GM12878 (cell line): ENCODE results near the gene SLC22A23. TPM values are rescaled to one million over a fixed set of nuclear protein-coding genes. Genes with fewer than 3 reads are reported as not detected.

Experiments
- ATAC-seq: fragments of 200-7000 bp; cut with Tn5 transposase; 3 replicates; pipeline ENCODE4 v1.9.1; 2020; ENCODE audit warnings: mild to moderate bottlenecking, moderate library complexity
- BruUV-seq: library from RNA; stranded (reverse); fragments of 400-500 nt; replicated peaks from 2 replicates; lab custom pipeline; 2021; lab: Mats Ljungman, UMichigan
- CTCF ChIA-PET: fragments of 300-600 bp; sonication (Branson Sonifier 250); formaldehyde crosslinking; extraction: SDS; loops from one replicate; lab custom pipeline; 2021; ENCODE audit warnings: inconsistent platforms; lab: Yijun Ruan, JAX
- POLR2A ChIA-PET: fragments of 350-600 bp; formaldehyde crosslinking; extraction: SDS; loops from one replicate; lab custom pipeline; 2021; ENCODE audit warnings: inconsistent platforms; lab: Charles Lee
- RAD21 ChIA-PET: fragments of 300-600 bp; sonication (Branson Sonifier 250); formaldehyde crosslinking; loops from one replicate; lab custom pipeline; 2023; ENCODE audit warnings: antibody characterized with exemption; ENCODE audit not compliant: unreplicated experiment; lab: Charles Lee
- SMC1A ChIA-PET: fragments of 300-600 bp; sonication (Branson Sonifier 250); formaldehyde crosslinking; loops from one replicate; lab custom pipeline; 2023; ENCODE audit not compliant: unreplicated experiment, uncharacterized antibody; lab: Charles Lee
- DNase-seq: peaks from one replicate; pipeline ENCODE4 v3.0.0-alpha.2; 2011; ENCODE audit warnings: low read depth, low spot score
- FAIRE-seq: peaks from 3 replicates; lab custom pipeline; 2011; peaks lifted over from hg19 to GRCh38; lab: Jason Lieb, UNC
- H2AFZ ChIP-seq: 2 replicates; pipeline ENCODE4 v1.6.0; 2011; ENCODE audit warnings: low read depth, low read length, control low read depth; ENCODE audit not compliant: control insufficient read depth
- H3K27ac ChIP-seq: 2 replicates; pipeline ENCODE4 v1.5.1; 2011; ENCODE audit warnings: control low read depth; ENCODE audit not compliant: control insufficient read depth, insufficient read depth
- H3K27me3 ChIP-seq, 2 experiments: replicated peaks in 1 of 2; 2 replicates each; pipeline versions ENCODE4 v1.6.0 to v1.6.1; 2011; ENCODE audit warnings: low read length in 1 of 2; ENCODE audit not compliant: control insufficient read depth in 2 of 2, insufficient read depth in 2 of 2
- H3K36me3 ChIP-seq, 2 experiments: 2 replicates each; pipeline ENCODE4 v1.5.1; 2011; ENCODE audit warnings: low read length in 1 of 2; ENCODE audit not compliant: control insufficient read depth in 2 of 2, insufficient read depth in 2 of 2
- H3K4me1 ChIP-seq: 2 replicates; pipeline ENCODE4 v1.6.1; 2011; ENCODE audit warnings: mild to moderate bottlenecking, low read length, moderate library complexity, mixed read lengths; ENCODE audit not compliant: control insufficient read depth, insufficient read depth
- H3K4me2 ChIP-seq: 2 replicates; pipeline ENCODE4 v1.6.0; 2011; ENCODE audit warnings: control low read depth; ENCODE audit not compliant: control insufficient read depth, insufficient read depth
- H3K4me3 ChIP-seq: fragments of 200-600 bp; sonication (generic); 2 replicates; pipeline ENCODE4 v1.5.1; 2016
- H3K79me2 ChIP-seq: 2 replicates; pipeline ENCODE4 v1.6.0; 2011; ENCODE audit warnings: low read length; ENCODE audit not compliant: control insufficient read depth, insufficient read depth
- H3K9ac ChIP-seq: 2 replicates; pipeline ENCODE4 v1.8.0; 2011; ENCODE audit warnings: low read length, control low read depth, mixed read lengths; ENCODE audit not compliant: control insufficient read depth, insufficient read depth
- H3K9me3 ChIP-seq: replicated peaks from 3 replicates; pipeline ENCODE4 v1.5.1; 2011; ENCODE audit warnings: mild to moderate bottlenecking, low read length; ENCODE audit not compliant: control insufficient read depth, insufficient read depth
- H4K20me1 ChIP-seq: 2 replicates; pipeline ENCODE4 v1.6.0; 2011; ENCODE audit not compliant: control insufficient read depth, insufficient read depth
- BRCA1 ChIP-seq: IDR thresholded peaks from 2 replicates; pipeline ENCODE4 v1.6.1; 2011; ENCODE audit warnings: low read depth, low read length, improper control_type of control experiment
- ELK1 ChIP-seq: IDR thresholded peaks from 2 replicates; pipeline ENCODE4 v1.6.1; 2012; ENCODE audit warnings: low read depth, low read length, improper control_type of control experiment
- FOS ChIP-seq: IDR thresholded peaks from 3 replicates; pipeline ENCODE4 v1.6.1; 2011; ENCODE audit warnings: borderline replicate concordance; ENCODE audit not compliant: insufficient read length; ENCODE audit errors: extremely low read depth
- HDAC6 ChIP-seq: fragments of 200-600 bp; sonication (generic); IDR thresholded peaks from one replicate; pipeline ENCODE4 v1.8.0; 2017; ENCODE audit warnings: antibody characterized with exemption; ENCODE audit not compliant: unreplicated experiment
- MLLT1 ChIP-seq: fragments of 450-650 bp; IDR thresholded peaks from 2 replicates; pipeline ENCODE4 v1.6.1; 2016; ENCODE audit warnings: mild to moderate bottlenecking
- MTA3 ChIP-seq: IDR thresholded peaks from 2 replicates; pipeline ENCODE4 v1.6.1; 2012; ENCODE audit warnings: low read length, inconsistent platforms, borderline replicate concordance
- PBX3 ChIP-seq: IDR thresholded peaks from 2 replicates; pipeline ENCODE4 v1.6.1; 2011; ENCODE audit warnings: mild to moderate bottlenecking, low read depth, low read length, moderate library complexity; ENCODE audit not compliant: insufficient replicate concordance
- RUNX3 ChIP-seq: IDR thresholded peaks from 2 replicates; pipeline ENCODE4 v1.6.1; 2012; ENCODE audit warnings: low read length, inconsistent platforms
- SMAD5 ChIP-seq: IDR thresholded peaks from 2 replicates; pipeline ENCODE4 v1.6.1; 2016; ENCODE audit warnings: antibody characterized with exemption, low read depth
- SMC3 ChIP-seq: IDR thresholded peaks from 2 replicates; pipeline ENCODE4 v1.6.1; 2011; ENCODE audit warnings: low read length, improper control_type of control experiment, borderline replicate concordance
- SRF ChIP-seq, 2 experiments: IDR thresholded peaks; 2 replicates each; pipeline ENCODE4 v1.6.1; 2011; ENCODE audit warnings: low read depth in 2 of 2, low read length in 2 of 2, mild to moderate bottlenecking in 1 of 2, moderate library complexity in 1 of 2
- YBX1 ChIP-seq: fragments of 450-650 bp; IDR thresholded peaks from 2 replicates; pipeline ENCODE4 v1.6.1; 2016; ENCODE audit warnings: antibody characterized with exemption
- ZBTB33 ChIP-seq: fragments of 450-650 bp; IDR thresholded peaks from 2 replicates; pipeline ENCODE4 v1.6.1; 2017; ENCODE audit warnings: mild to moderate bottlenecking
- WGBS: methylation state at CpG from one replicate; pipeline ENCODE4 v1.1.6; 2016; ENCODE audit warnings: low lambda C conversion rate; ENCODE audit not compliant: insufficient replicate concordance, insufficient coverage; ENCODE audit errors: missing lambda C conversion rate; 5-methylcytosine and 5-hydroxymethylcytosine counted together
- in situ Hi-C: fragments of 300-500 bp; cut with MboI; formaldehyde crosslinking; loops from 9 replicates; pipeline ENCODE4 v1.14.3; 2018; ENCODE audit warnings: mixed read lengths
- intact Hi-C: fragments of 100-400 bp; cut with micrococcal nuclease; formaldehyde crosslinking; loops from one replicate; pipeline ENCODE4 v1.14.2; 2022; ENCODE audit not compliant: unreplicated experiment
- polyA plus RNA-seq, 11 experiments: library from polyadenylated mRNA; depleted of rRNA in 4 of 11; unstranded in 6 of 11; stranded (reverse) in 5 of 11; fragments of >200 nt; fragmentation: Nextera tagmentation in 4 of 11; fragmentation: Illumina TruSeq in 1 of 11; extraction: Ambion mirVana in 4 of 11; extraction: Trizol in 1 of 11; gene quantifications; 1 replicate in 1 of 11; 2 replicates in 10 of 11; pipeline versions ENCODE4 v1.2.1 to v1.2.3, GENCODE V29; 2011 to 2016; ENCODE audit warnings: inconsistent platforms in 2 of 11, missing spikeins in 2 of 11, low read depth in 1 of 11
- total RNA-seq, 4 experiments: library from RNA; depleted of rRNA in 3 of 4; stranded (reverse); fragments of >200 nt in 3 of 4; fragmentation: Illumina TruSeq in 1 of 4; extraction: Trizol in 1 of 4; gene quantifications; 2 replicates each; pipeline versions ENCODE4 v1.2.1 to v1.2.3, GENCODE V29; 2013 to 2021
- TF ChIP-seq, protein P1 (sequence below): fragments of 150-350 bp; IDR thresholded peaks from 2 replicates; pipeline ENCODE4 v1.6.1; 2016; ENCODE audit warnings: low read depth, low read length
- TF ChIP-seq, protein P2 (sequence below): fragments of 450-650 bp; IDR thresholded peaks from 2 replicates; pipeline ENCODE4 v1.6.1; 2016; ENCODE audit warnings: mild to moderate bottlenecking

Gene SLC22A23
- total and polyA plus RNA-seq, 10 of the 15 experiments (the other 5 are each of a cell fraction or from before 2014, with no cell fraction given), result 0.20 to 2.4 (median 0.74) TPM

DNA sequence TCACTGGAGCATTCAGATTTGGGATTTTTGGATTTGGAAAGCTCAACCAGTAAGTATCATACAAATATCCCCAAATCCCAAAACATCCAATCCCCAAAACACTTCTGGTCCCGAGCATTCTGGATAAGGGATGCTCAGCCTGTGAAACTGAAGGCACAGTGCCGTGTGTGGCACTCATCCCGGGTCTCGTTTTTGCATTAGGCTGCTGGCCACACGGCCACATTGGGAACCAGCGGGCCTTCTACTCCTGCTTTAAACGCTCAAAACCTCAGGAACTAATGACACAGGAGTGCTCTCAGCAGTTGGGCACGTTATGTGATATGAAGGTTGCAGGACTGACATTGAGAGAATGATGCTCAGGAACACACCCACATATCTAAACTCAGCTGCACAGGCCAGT is 162.5 kb downstream of the SLC22A23 start:
- in situ Hi-C loops, result no loop called here
- no peak for FAIRE-seq
- CTCF ChIA-PET, result no interaction called here
- TF ChIP-seq HDAC6 (no peak), PBX3 (no peak), ZBTB33 (no peak), MTA3 (no peak), SRF (IDR thresholded peaks at IDR 0.05; ENCODE audit: low read depth in 2 of 2, low read length in 2 of 2) (no peak), SMC3 (no peak), YBX1 (no peak), FOS (no peak), MLLT1 (no peak), SMAD5 (no peak), RUNX3 (no peak), BRCA1 (no peak), ELK1 (no peak)
- TF ChIP-seq, protein P1, sequence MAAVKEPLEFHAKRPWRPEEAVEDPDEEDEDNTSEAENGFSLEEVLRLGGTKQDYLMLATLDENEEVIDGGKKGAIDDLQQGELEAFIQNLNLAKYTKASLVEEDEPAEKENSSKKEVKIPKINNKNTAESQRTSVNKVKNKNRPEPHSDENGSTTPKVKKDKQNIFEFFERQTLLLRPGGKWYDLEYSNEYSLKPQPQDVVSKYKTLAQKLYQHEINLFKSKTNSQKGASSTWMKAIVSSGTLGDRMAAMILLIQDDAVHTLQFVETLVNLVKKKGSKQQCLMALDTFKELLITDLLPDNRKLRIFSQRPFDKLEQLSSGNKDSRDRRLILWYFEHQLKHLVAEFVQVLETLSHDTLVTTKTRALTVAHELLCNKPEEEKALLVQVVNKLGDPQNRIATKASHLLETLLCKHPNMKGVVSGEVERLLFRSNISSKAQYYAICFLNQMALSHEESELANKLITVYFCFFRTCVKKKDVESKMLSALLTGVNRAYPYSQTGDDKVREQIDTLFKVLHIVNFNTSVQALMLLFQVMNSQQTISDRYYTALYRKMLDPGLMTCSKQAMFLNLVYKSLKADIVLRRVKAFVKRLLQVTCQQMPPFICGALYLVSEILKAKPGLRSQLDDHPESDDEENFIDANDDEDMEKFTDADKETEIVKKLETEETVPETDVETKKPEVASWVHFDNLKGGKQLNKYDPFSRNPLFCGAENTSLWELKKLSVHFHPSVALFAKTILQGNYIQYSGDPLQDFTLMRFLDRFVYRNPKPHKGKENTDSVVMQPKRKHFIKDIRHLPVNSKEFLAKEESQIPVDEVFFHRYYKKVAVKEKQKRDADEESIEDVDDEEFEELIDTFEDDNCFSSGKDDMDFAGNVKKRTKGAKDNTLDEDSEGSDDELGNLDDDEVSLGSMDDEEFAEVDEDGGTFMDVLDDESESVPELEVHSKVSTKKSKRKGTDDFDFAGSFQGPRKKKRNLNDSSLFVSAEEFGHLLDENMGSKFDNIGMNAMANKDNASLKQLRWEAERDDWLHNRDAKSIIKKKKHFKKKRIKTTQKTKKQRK, result no peak
- TF ChIP-seq, protein P2, sequence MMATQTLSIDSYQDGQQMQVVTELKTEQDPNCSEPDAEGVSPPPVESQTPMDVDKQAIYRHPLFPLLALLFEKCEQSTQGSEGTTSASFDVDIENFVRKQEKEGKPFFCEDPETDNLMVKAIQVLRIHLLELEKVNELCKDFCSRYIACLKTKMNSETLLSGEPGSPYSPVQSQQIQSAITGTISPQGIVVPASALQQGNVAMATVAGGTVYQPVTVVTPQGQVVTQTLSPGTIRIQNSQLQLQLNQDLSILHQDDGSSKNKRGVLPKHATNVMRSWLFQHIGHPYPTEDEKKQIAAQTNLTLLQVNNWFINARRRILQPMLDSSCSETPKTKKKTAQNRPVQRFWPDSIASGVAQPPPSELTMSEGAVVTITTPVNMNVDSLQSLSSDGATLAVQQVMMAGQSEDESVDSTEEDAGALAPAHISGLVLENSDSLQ, result no peak

More for the DNA sequence above, 162.5 kb downstream of the SLC22A23 start:
- ChIA-PET POLR2A (no interaction called here), RAD21 (no interaction called here), SMC1A (no interaction called here)
- H3K27me3 ChIP-seq, result no peaks in the 10 kb centered on the region
- H3K4me1 ChIP-seq, result no peaks in the 10 kb centered on the region
- H3K4me2 ChIP-seq, result no peak overlapping the region
- DNase-seq (no peak), ATAC-seq (no peak)
- H3K4me3 ChIP-seq, result no peak overlapping the region
- intact Hi-C loops, result no loop called here
- BruUV-seq, result no TSS peak
- no peak overlapping the region for H3K9ac ChIP-seq
- no peak overlapping the region for H2AFZ ChIP-seq
- H3K79me2 ChIP-seq, result no peaks in the 10 kb centered on the region
- WGBS, result 40% methylated on average over 8 of the region's 8 CpGs
- H4K20me1 ChIP-seq, result no peaks in the 10 kb centered on the region
- no peaks in the 10 kb centered on the region for H3K9me3 ChIP-seq
- H3K27ac ChIP-seq, result no peak overlapping the region
- H3K36me3 ChIP-seq, result no peaks in the 10 kb centered on the region
